ENCODE results near the gene BUD31.

The BUD31 gene

GRCh38 chr7:99461221-99461620, 52.5 kb downstream of the BUD31 start:
- DNase-seq (ENCODE audit: low read depth in 1 of 2, low spot score in 1 of 2) = no peak

GRCh38 chr7:99465421-99465768, 56.6 kb downstream of the BUD31 start:
- no peak for DNase-seq (ENCODE audit: low read depth in 1 of 2, low spot score in 1 of 2)

GRCh38 chr7:99468336-99468918, 59.7 kb downstream of the BUD31 start:
- no peak for DNase-seq (ENCODE audit: low read depth in 1 of 2, low spot score in 1 of 2)

Measured in activated CD4-positive, alpha-beta T cell treated with anti-CD3 and anti-CD28 coated beads, Interleukin-2, amount 50 U/mL, for 24 hours (primary cell).